Right atrium auricular region (tissue), 2 donors: ENCODE results near the gene CYTH1. TPM values are rescaled to one million over a fixed set of nuclear protein-coding genes. Genes with fewer than 3 reads are reported as not detected.

Experiments used
- DNase-seq: peaks from one replicate; pipeline ENCODE4 v3.0.0-alpha.2; 2019; ENCODE audit warnings: low spot score
- H3K27ac ChIP-seq, 2 donors: fragments of 200-600 bp; sonication (generic); 1 replicate in 1 of 2; 2 replicates in 1 of 2; pipeline ENCODE4 v1.5.1; 2016 to 2019
- H3K27me3 ChIP-seq, 2 donors: fragments of 200-600 bp; sonication (generic); one replicate each; pipeline versions ENCODE4 v1.5.1 to v1.6.0; 2017 to 2019
- H3K36me3 ChIP-seq: fragments of 200-600 bp; sonication (generic); one replicate; pipeline ENCODE4 v1.5.1; 2016
- H3K4me1 ChIP-seq, 2 donors: fragments of 200-600 bp; sonication (generic); one replicate each; pipeline versions ENCODE4 v1.5.1 to v1.6.0; 2017 to 2019
- H3K4me3 ChIP-seq, 2 donors: fragments of 200-600 bp; sonication (generic); 1 replicate in 1 of 2; 2 replicates in 1 of 2; pipeline ENCODE4 v1.5.1; 2017 to 2019; ENCODE audit warnings: mild to moderate bottlenecking in 1 of 2, moderate library complexity in 1 of 2
- H3K9me3 ChIP-seq, 2 donors: fragments of 200-600 bp; sonication (generic); one replicate each; pipeline ENCODE4 v1.5.1; 2019
- CTCF ChIP-seq, 2 donors: fragments of 200-600 bp; sonication (generic); IDR thresholded peaks; one replicate each; pipeline ENCODE4 v1.5.1; 2019; ENCODE audit warnings: antibody characterized with exemption in 2 of 2
- total RNA-seq, 2 donors: library from RNA; depleted of rRNA; stranded (reverse); fragments of >200 nt; gene quantifications; one replicate each; pipeline ENCODE4 v1.1.0, GENCODE V29; 2016

CYTH1 gene
- total RNA-seq, 2 donors from 2014 or later = 23.8 to 31.0 TPM

- no peaks in the 10 kb centered on the region for H3K27me3 ChIP-seq
- H3K4me3 ChIP-seq = no peak overlapping the region
- no peak for TF ChIP-seq CTCF (IDR thresholded peaks at IDR 0.05)
- no peaks in the 10 kb centered on the region for H3K9me3 ChIP-seq
- H3K4me1 ChIP-seq = peaks cover 0 to 8% of the 10 kb centered on the region in 2 donors
- H3K36me3 ChIP-seq = peaks cover 68% of the 10 kb centered on the region
- DNase-seq = no peak
- H3K27ac ChIP-seq = no peak overlapping the region
Observed at GRCh38 chr17:78797691-78798585, 15.9 kb upstream of the CYTH1 start.

- Histone ChIP-seq H3K27ac (no peak overlapping the region), H3K27me3 (no peaks in the 10 kb centered on the region), H3K36me3 (peaks cover 61% of the 10 kb centered on the region), H3K4me1 (peaks cover 0 to 10% of the 10 kb centered on the region in 2 donors), H3K4me3 (no peak overlapping the region), H3K9me3 (no peaks in the 10 kb centered on the region)
- TF ChIP-seq CTCF (IDR thresholded peaks at IDR 0.05) = no peak
- DNase-seq = no peak
Observed at GRCh38 chr17:78797213-78797612, 15.1 kb upstream of the CYTH1 start.

- peaks cover 54% of the 10 kb centered on the region for H3K36me3 ChIP-seq
- TF ChIP-seq CTCF (IDR thresholded peaks at IDR 0.05) = no peak
- H3K4me1 ChIP-seq = peaks cover 0 to 17% of the 10 kb centered on the region in 2 donors
- no peak for DNase-seq
- no peak overlapping the region for H3K4me3 ChIP-seq
- H3K27me3 ChIP-seq = no peaks in the 10 kb centered on the region
- peak overlapping the region; percentile 31 to 58 for H3K27ac ChIP-seq
- H3K9me3 ChIP-seq = no peaks in the 10 kb centered on the region
Observed at GRCh38 chr17:78796517-78796900, 14.4 kb upstream of the CYTH1 start.

- H3K4me1 ChIP-seq = peaks cover 0 to 22% of the 10 kb centered on the region in 2 donors
- no peak for DNase-seq
Observed at GRCh38 chr17:78795861-78796516, 13.9 kb upstream of the CYTH1 start.

More at GRCh38 chr17:78795861-78796516, 13.9 kb upstream of the CYTH1 start:
- Histone ChIP-seq H3K27me3 (no peaks in the 10 kb centered on the region), H3K36me3 (peaks cover 49% of the 10 kb centered on the region), H3K9me3 (no peaks in the 10 kb centered on the region), H3K27ac (peak overlapping the region; percentile 31 to 58), H3K4me3 (no peak overlapping the region)
- no peak for TF ChIP-seq CTCF (IDR thresholded peaks at IDR 0.05)
